AG09309 (cell line): ENCODE data around the gene KLHL40.

Experiments used
- DNase-seq: peaks from one replicate; pipeline ENCODE4 v3.0.0-alpha.2; 2010; ENCODE audit warnings: low read depth
- H3K4me3 ChIP-seq: 2 replicates; pipeline ENCODE4 v1.5.1; 2011; ENCODE audit warnings: mild to moderate bottlenecking, low read depth, low read length, moderate library complexity; ENCODE audit not compliant: control insufficient read depth
- TF ChIP-seq, protein P1 (sequence below): IDR thresholded peaks from 2 replicates; pipeline ENCODE4 v1.5.1; 2011; ENCODE audit warnings: mild to moderate bottlenecking, low read depth, low read length, inconsistent platforms; ENCODE audit not compliant: insufficient read depth, control insufficient read depth; ENCODE audit errors: missing control alignments

KLHL40 gene, protein sequence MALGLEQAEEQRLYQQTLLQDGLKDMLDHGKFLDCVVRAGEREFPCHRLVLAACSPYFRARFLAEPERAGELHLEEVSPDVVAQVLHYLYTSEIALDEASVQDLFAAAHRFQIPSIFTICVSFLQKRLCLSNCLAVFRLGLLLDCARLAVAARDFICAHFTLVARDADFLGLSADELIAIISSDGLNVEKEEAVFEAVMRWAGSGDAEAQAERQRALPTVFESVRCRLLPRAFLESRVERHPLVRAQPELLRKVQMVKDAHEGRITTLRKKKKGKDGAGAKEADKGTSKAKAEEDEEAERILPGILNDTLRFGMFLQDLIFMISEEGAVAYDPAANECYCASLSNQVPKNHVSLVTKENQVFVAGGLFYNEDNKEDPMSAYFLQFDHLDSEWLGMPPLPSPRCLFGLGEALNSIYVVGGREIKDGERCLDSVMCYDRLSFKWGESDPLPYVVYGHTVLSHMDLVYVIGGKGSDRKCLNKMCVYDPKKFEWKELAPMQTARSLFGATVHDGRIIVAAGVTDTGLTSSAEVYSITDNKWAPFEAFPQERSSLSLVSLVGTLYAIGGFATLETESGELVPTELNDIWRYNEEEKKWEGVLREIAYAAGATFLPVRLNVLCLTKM

DNA sequence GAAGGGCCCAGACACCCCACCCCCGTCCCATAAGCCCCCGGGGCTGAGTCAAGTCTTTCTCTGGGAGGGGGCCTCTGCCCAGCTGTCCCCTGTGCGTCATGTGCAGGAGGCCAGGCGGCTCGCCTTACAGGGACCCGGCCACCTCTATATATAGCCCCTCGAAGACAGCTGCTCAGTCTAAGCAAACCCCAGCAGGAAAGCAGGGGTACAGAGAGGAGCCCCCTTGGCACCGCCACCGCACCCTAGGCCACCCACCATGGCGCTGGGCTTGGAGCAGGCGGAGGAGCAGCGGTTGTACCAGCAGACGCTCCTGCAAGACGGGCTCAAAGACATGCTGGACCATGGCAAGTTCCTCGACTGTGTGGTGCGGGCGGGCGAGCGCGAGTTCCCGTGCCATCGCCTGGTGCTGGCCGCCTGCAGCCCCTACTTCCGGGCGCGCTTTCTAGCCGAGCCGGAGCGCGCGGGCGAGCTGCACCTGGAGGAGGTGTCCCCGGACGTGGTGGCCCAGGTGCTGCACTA lies at the start of gene KLHL40:
TSS of gene KLHL40 (plus strand) at position 175 of the 519 bp plus-strand sequence. CDS start at position 257, 82 bp downstream.
- DNase-seq: no peak
- no peak within 1 kb of the TSS for H3K4me3 ChIP-seq
- TF ChIP-seq, protein P1, sequence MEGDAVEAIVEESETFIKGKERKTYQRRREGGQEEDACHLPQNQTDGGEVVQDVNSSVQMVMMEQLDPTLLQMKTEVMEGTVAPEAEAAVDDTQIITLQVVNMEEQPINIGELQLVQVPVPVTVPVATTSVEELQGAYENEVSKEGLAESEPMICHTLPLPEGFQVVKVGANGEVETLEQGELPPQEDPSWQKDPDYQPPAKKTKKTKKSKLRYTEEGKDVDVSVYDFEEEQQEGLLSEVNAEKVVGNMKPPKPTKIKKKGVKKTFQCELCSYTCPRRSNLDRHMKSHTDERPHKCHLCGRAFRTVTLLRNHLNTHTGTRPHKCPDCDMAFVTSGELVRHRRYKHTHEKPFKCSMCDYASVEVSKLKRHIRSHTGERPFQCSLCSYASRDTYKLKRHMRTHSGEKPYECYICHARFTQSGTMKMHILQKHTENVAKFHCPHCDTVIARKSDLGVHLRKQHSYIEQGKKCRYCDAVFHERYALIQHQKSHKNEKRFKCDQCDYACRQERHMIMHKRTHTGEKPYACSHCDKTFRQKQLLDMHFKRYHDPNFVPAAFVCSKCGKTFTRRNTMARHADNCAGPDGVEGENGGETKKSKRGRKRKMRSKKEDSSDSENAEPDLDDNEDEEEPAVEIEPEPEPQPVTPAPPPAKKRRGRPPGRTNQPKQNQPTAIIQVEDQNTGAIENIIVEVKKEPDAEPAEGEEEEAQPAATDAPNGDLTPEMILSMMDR: no peak

DNA sequence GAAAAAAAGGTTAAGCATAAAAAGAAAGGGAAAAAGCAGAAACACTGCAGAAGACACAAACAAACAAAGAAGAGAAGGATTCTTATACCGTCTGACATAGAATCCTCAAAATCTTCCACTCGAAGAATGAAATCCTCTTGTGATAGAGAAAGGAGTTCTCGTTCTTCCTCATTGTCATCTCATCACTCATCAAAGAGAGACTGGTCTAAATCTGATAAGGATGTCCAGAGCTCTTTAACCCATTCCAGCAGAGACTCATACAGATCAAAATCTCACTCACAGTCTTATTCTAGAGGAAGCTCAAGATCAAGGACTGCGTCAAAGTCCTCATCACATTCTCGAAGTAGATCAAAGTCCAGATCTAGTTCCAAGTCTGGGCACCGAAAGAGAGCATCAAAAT lies 48.3 kb upstream of the KLHL40 start:
- H3K4me3 ChIP-seq: no peak overlapping the region
- TF ChIP-seq, protein P1: no peak
- DNase-seq: no peak

DNA sequence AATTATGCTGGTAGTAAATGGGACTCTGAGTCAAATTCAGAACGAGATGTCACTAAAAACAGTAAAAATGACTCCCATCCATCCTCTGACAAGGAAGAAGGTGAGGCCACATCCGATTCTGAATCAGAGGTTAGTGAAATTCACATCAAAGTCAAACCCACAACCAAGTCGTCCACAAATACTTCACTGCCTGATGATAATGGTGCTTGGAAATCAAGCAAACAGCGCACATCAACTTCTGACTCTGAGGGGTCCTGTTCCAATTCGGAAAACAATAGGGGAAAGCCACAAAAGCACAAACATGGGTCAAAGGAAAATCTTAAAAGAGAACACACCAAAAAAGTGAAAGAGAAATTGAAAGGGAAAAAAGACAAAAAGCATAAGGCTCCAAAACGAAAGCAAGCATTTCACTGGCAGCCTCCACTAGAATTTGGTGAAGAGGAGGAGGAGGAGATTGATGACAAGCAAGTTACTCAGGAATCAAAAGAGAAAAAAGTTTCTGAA lies 46.9 kb upstream of the KLHL40 start:
- TF ChIP-seq, protein P1: no peak
- no peak for DNase-seq
- no peak overlapping the region for H3K4me3 ChIP-seq

DNA sequence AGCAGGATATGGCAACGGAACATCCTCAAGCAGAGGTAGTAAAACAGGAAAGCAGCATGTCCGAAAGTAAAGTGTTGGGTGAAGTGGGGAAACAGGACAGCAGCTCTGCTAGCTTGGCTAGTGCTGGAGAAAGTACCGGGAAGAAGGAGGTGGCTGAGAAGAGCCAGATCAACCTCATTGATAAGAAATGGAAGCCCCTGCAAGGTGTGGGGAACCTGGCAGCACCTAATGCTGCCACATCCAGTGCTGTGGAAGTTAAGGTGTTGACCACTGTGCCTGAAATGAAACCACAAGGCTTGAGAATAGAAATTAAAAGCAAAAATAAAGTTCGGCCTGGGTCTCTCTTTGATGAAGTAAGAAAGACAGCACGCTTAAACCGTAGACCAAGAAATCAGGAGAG lies 46.1 kb upstream of the KLHL40 start:
- no peak overlapping the region for H3K4me3 ChIP-seq
- TF ChIP-seq, protein P1: no peak
- no peak for DNase-seq

DNA sequence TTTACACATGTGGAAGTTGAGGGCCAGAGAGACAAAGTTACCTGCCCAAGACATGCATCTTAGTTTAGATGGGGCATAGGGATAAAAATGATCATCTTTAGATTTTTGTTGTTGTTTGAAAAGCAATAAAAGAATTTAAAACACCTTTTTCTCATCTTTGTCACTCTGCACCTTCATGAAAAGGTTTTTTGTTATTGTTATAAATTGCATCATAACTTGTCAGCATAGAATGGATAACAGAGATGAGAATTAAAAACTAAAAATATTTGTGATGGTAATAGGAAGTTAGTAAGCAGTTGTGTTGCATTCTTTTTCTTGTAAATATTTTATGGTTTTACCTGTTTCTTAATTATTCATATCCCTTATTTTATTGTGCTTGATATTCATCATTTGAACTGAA lies 45.2 kb upstream of the KLHL40 start:
- DNase-seq: no peak
- TF ChIP-seq, protein P1: no peak
- no peak overlapping the region for H3K4me3 ChIP-seq

DNA sequence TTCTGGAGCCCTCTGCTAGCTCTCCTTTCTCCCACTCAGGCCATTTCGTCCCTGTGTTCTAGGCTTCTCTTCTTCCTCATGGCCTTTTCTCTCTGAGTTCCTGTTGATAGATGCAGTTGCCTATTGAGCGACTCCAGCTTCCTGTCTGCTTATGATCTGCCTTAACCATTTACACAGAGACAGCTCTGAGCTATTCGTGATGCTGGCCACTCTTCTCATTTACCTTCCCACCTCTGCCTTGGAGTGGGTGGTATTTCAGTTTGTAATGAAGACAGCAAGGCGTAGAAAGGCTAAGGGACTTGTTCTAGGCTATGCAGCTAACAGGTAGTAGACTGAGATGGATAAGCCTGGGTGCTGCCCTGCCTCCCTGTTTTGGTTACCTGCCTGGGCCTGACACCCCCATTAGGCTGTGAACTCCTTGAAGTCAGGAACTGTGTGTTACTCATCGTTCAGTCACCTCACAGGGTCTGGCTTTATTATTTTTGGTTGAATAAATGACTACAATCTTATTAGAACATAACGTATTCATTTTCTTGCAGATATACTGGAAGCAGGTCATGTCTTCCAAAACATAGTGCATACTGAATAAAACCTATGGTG lies 44.5 kb upstream of the KLHL40 start:
- TF ChIP-seq, protein P1: no peak
- H3K4me3 ChIP-seq: no peak overlapping the region
- no peak for DNase-seq
